Measurements from ENCODE around the gene CDKN2C.

GRCh38 chr1:51009381-51009780 is 39.3 kb downstream of the CDKN2C start:
- TF ChIP-seq, protein P1, sequence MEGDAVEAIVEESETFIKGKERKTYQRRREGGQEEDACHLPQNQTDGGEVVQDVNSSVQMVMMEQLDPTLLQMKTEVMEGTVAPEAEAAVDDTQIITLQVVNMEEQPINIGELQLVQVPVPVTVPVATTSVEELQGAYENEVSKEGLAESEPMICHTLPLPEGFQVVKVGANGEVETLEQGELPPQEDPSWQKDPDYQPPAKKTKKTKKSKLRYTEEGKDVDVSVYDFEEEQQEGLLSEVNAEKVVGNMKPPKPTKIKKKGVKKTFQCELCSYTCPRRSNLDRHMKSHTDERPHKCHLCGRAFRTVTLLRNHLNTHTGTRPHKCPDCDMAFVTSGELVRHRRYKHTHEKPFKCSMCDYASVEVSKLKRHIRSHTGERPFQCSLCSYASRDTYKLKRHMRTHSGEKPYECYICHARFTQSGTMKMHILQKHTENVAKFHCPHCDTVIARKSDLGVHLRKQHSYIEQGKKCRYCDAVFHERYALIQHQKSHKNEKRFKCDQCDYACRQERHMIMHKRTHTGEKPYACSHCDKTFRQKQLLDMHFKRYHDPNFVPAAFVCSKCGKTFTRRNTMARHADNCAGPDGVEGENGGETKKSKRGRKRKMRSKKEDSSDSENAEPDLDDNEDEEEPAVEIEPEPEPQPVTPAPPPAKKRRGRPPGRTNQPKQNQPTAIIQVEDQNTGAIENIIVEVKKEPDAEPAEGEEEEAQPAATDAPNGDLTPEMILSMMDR (IDR thresholded peaks at IDR 0.05), result no peak
- TF ChIP-seq EP300 (IDR thresholded peaks at IDR 0.05) (no peak), POLR2A (IDR thresholded peaks at IDR 0.05) (no peak)

Measured in upper lobe of left lung (tissue), 4 donors.